Ovary (tissue), 3 donors: ENCODE results near the gene CTIF.
A peak's percentile ranks its signal among the peaks of the same experiment; 100 is the strongest.

Experiments used
- CTCF ChIP-seq, 3 donors: fragments of 450-650 bp in 2 of 3; fragments of 200-600 bp in 1 of 3; IDR thresholded peaks; one replicate each; pipeline versions ENCODE4 v1.5.1 to v1.8.0; 2016 to 2022; ENCODE audit warnings: antibody characterized with exemption in 3 of 3, mild to moderate bottlenecking in 1 of 3
- POLR2A ChIP-seq: fragments of 450-650 bp; IDR thresholded peaks from one replicate; pipeline ENCODE4 v1.6.1; 2017; ENCODE audit warnings: antibody characterized with exemption, mild to moderate bottlenecking, moderate library complexity
- donor health status: DM: no; HTN: no; CAD: no.

- TF ChIP-seq CTCF (IDR thresholded peaks at IDR 0.05): peak; percentile 77 to 86 (median 83)
- TF ChIP-seq POLR2A: no peak
These were observed 136.5 kb downstream of the CTIF start for GRCh38 chr18:48675352-48675761.
